ENCODE measurements around the gene EXOC3L1.
A peak's percentile ranks its signal among the peaks of the same experiment; 100 is the strongest.

Gene EXOC3L1

DNA sequence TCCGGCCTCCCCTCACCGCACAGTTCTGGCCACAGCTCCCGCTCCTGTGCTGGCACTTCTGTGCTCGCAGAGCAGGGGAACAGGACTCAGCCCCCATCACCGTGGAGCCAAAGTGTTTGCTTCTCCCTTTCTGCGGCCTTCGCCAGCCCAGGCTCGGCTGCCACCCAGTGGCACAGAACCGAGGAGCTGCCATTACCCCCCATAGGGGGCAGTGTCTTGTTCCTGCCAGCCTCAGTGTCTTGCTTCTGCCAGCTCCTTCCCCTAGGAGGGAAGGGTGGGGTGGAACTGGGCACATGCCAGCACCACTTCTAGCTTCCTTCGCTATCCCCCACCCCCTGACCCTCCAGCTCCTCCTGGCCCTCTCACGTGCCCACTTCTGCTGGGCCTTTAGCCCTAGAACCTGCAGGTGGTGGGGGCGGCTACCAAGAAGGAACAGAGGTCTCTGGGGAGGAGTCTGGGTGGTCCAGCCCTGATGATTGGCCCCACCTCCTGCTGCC lies 8.3 kb upstream of the EXOC3L1 start:
- DNase-seq: no peak

- DNase-seq: no peak
Measured at GRCh38 chr16:67197704-67198103, 7.8 kb upstream of the EXOC3L1 start.

DNA sequence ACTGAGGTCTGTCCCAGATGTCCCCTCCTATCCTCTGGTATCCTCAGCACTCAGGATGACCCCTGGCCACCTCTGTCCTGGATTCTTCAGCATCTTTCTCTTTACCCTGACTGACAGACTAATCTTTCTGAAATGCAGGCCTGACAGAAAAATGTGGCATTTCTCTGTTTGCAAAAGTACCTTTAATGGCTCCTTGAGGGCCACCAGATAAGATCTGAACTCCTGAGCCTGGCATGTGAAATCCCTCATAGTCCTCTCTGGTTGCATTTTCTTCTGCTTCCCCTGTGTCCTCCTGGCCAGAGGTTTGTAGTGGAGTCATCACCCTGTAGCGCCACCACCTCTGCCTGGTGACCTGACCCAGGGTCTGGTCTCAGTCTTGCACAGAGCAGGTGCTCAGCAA lies 6.9 kb upstream of the EXOC3L1 start:
- no peak for DNase-seq

DNA sequence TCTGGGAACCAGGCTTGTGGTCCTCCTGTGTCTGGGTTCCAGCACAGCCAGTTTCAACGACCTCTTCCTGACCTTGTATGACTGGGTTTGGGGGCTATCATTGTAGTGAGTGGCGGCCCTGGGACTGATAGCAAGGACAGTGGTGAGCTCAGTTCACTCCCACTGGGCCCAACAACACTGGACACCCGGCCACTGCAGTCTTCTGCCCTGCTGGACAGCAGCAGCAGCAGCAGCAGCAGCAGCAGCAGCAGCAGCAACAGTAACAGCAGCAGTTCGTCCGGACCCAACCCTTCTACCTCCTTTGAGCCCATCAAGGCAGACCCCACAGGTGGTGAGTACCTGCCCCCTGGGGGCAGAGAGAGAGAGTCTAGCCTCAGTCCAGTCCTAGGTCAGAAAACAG lies 5.7 kb upstream of the EXOC3L1 start:
- no peak for DNase-seq

- DNase-seq: no peak
Measured at GRCh38 chr16:67194260-67194659, 4.3 kb upstream of the EXOC3L1 start.

- no peak for DNase-seq
Measured at GRCh38 chr16:67193536-67193935, 3.6 kb upstream of the EXOC3L1 start.

DNA sequence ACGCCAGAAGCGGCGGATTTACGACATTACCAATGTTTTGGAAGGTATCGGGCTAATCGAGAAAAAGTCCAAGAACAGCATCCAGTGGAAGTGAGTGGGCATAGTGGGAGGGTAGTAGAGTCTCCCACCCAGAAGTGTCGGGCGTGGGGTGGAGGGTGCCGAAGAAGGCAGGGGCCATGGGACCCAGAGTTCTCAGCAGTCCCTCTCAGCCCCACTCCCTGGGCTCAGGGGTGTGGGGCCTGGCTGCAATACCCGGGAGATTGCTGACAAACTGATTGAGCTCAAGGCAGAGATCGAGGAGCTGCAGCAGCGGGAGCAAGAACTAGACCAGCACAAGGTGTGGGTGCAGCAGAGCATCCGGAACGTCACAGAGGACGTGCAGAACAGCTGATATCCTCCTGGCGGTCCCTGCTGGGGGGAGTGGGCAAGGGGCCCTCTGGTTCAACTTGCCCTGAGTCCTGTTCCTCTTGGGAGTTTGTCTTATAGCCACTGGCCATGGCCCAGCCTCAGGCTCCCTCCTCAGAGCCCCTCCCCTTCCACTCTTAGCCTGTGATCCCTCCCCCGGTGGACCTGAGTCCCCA lies 2.9 kb upstream of the EXOC3L1 start:
- no peak for DNase-seq

- peak; percentile 82 to 84 for DNase-seq
Measured at GRCh38 chr16:67191995-67192681, 2.2 kb upstream of the EXOC3L1 start, which contains the start of gene E2F4. TSS of gene E2F4 (plus strand) at chr16:67192155. CDS start at chr16:67192228, 73 bp downstream.

DNA sequence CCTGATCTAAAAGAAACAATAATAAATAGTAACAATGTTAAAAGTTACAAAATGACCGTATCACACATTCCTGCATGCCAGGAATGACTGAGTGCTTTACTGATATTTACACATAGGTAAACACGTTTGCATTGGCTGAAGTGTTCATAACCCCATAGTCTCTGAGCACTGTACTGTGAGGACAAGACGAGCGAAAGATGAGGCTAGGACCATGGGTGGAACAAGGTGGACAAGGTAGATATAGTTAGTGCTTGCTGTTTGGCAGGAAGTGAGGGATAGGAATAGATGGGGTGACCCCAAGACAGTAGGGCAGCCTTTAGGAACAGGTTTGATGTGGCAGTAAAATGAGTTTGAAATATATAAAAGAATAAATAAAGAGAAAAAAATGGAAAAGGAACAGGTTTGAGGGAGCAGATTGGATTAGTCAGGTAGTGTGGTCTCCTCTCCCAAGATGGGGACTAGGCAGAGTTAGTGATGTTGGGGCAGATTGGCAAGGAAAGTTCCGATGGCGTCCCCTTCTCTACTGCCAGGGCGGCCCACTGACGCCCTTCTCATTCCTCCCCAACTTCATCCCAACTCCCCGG lies 1.6 kb upstream of the EXOC3L1 start:
- no peak for DNase-seq

DNA sequence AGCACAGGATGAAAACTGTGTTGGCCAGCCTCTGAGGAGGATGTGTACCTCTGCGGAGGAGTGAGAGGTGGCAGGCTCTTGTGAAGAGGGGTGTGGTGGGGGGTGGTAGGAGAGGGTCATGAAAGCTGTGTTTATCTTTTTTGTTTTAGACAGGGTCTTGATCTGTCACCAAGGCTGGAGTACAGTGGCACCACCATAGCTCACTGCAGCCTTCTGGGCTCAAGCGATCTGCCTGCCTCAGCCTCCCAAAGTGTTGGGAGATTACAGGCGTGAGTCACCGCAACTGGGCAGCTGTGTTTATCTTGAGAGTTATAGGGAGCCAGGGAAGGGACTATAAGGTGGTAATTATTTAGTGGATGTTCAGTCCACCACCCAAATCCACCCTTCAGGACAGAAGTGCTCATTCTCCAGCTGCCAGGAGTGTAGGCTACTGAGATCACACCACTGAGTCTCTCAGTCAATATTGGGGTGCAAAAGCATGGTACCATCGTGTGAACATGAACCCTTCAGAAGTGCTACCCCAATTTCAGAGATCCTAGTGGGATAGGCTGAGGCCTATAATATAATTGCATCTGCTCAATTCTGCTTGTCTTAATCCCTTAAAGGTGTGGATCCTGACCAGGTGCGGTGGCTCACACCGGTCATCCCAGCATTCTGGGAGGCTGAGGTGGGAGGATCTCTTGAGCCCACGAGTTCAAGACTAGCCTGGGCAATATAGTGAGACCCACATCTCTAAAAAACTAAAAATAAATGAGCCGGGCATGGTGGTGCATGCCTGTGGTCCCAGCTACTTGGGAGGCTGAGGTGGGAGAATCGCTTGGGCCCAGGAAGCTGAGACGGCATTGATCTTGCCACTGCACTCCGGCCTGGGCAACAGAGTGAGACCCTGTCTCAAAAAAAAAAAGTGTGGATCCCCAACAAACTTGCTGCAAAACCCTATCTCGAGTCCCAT lies 788 bp upstream of the EXOC3L1 start:
- DNase-seq: no peak

DNA sequence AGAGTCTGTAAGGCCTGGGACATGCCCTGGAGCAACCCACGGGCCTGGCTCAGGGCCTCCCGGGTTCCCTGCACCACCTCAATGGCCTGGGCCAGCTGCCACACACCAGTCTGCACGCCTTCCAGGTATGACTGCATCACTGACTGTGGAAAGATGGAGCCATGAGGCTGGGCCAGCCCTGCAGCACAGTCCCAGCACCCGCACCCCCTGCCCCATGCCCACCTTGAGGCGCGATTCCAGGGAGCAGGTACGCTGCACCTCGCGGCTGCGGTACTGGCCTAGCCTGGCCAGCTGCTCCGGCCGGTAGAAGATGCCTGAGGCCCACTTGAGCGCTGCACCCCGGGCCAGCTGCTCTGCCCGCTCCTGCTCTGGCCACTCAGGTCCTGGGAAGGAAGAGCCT lies 1.1 kb downstream of the EXOC3L1 start:
- no peak for DNase-seq

DNA sequence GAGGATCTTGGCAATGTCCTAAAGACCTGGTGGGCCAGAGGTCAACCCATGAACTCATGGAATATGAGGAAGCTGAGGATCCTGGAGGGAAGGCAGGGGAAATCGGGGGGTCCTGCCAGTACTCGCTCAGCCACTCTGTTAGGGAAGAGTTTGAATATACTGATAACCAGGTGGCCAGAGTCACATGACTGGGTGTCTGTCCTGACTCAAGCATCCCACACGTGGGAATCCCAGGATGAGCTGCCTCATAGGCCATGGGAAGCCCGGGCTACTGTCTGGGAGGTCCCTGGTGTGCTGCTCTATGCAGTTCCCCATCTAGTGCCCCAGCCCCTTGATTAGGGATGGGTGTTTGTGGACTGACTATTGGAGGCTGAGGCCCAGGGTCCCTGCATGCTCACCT lies 1.6 kb downstream of the EXOC3L1 start:
- no peak for DNase-seq

DNA sequence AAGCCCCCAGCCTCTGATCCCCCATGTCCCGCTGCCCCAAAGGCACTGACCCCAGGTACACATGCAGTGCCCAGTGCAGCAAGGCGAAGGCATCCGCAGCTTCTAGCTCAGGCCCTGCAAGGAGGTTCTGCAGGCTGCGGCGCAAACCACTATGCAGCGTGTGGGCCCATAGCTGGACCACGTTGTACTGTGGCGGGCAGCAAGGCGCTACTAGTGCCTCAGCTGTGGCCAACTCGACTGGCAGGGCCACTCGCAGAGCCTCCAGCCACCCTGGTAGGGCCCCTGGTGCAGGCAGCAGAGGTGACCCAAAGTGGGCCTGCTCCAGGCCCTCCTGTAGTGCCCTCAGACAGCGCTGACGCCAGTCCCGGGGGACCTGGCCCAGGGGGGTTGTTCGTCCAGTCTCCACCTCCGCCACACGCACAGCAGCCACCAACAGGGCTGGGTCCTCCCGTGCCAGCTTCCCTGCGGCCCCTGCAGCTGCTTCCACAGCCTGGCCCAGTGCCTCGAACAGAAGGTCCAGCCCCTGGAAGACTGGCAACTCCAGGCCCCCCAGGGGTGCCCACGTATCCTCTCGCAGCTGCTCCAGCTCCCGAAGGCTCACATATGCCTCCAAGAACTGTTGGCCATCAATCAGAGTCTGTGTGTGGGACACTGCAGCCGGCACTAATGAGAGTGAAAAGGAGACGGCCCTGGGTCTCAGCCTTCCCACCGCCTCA lies 2.6 kb downstream of the EXOC3L1 start:
- no peak for DNase-seq

DNA sequence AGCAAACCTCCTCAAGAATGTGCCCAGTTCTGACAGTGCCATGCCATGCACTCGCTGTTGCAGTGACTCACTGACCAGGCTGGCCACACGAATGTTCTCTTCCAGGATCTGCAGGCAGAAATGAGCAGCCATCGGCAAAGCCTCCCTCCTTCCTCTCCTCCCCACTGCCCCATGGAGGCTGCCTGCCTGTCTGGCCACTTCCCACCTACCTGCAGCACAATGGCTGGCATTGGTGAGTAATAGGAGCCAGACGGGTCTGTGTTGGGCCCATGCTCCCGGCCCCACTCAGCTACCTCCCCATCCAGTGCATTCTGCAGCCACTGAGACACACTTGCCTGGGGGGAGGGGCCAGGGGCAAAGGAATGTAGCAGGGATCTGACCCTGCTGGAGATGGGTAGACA lies 3.4 kb downstream of the EXOC3L1 start:
- DNase-seq: no peak

DNA sequence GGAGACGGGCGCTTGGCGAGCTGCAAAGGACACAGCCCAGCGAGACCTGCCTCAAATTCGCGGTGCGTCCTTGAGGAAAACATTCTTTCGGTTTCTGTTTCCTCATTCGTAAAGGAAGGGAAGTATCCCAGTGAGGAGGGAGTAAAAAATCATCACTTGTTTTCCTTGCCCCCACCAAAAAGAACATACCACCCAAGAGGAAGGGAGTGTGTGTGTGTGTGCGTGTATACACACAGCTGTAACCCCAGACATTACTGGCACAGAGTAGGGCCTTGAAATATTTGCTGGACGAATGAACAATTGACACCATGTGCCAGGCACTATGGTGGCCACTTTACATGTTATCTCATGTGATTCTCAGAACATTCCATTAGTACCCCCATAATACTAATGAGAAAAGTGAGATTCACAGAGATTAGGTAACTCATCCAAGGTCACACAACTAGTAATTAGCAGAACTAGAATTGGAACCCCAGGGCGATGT lies 4.2 kb downstream of the EXOC3L1 start:
- no peak for DNase-seq

- peak; percentile 76 to 83 for DNase-seq
Measured at GRCh38 chr16:67184995-67185650, 4.8 kb downstream of the EXOC3L1 start.

- peak in 1 of 2 donors; percentile 16 for DNase-seq
Measured at GRCh38 chr16:67184453-67184994, 5.4 kb downstream of the EXOC3L1 start.

- DNase-seq: peak; percentile 92 to 93
Measured at GRCh38 chr16:67183627-67184452, 6.1 kb downstream of the EXOC3L1 start, which contains the start of gene MATCAP1. TSS of gene MATCAP1 (minus strand) at chr16:67183963. CDS start at chr16:67180610, 3,353 bp downstream.

GRCh38 chr16:67183284-67183626 lies 6.7 kb downstream of the EXOC3L1 start:
- DNase-seq: no peak

GRCh38 chr16:67182288-67182687 lies 7.6 kb downstream of the EXOC3L1 start:
- DNase-seq: no peak

Data from activated CD4-positive, alpha-beta T cell treated with anti-CD3 and anti-CD28 coated beads for 4 hours (primary cell).